ENCODE results near the gene FOXN3.
A peak's percentile ranks its signal among the peaks of the same experiment; 100 is the strongest.

FOXN3 gene

GRCh38 chr14:89359477-89360222 is 57.4 kb downstream of the FOXN3 start:
- no peak for FAIRE-seq

GRCh38 chr14:89357655-89358297 is 59.3 kb downstream of the FOXN3 start:
- no peak for FAIRE-seq

DNA sequence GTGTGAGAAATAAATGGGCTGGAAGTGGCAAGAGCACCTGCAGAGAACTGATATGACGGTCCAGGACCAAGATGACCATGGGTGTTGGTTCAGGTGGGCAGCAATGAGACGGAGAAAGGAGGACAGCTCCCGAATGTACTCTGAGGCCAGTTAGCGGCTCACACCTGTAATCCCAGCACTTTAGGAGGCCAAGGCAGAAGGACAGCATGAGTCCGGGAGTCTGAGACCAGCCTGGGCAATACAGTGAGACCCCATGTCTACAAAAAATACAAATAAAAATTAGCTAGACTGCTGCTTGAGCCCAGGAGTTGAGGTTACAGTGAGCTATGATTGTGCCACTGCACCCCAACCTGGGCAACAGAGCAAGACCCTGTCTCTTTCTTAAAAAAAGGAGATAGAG is 60.1 kb downstream of the FOXN3 start:
- FAIRE-seq = no peak

GRCh38 chr14:89356496-89356895 is 60.5 kb downstream of the FOXN3 start:
- no peak for FAIRE-seq

- FAIRE-seq = no peak
These were observed 63.3 kb downstream of the FOXN3 start for GRCh38 chr14:89353766-89354113.

- FAIRE-seq = no peak
These were observed 63.9 kb downstream of the FOXN3 start for GRCh38 chr14:89352976-89353765.

DNA sequence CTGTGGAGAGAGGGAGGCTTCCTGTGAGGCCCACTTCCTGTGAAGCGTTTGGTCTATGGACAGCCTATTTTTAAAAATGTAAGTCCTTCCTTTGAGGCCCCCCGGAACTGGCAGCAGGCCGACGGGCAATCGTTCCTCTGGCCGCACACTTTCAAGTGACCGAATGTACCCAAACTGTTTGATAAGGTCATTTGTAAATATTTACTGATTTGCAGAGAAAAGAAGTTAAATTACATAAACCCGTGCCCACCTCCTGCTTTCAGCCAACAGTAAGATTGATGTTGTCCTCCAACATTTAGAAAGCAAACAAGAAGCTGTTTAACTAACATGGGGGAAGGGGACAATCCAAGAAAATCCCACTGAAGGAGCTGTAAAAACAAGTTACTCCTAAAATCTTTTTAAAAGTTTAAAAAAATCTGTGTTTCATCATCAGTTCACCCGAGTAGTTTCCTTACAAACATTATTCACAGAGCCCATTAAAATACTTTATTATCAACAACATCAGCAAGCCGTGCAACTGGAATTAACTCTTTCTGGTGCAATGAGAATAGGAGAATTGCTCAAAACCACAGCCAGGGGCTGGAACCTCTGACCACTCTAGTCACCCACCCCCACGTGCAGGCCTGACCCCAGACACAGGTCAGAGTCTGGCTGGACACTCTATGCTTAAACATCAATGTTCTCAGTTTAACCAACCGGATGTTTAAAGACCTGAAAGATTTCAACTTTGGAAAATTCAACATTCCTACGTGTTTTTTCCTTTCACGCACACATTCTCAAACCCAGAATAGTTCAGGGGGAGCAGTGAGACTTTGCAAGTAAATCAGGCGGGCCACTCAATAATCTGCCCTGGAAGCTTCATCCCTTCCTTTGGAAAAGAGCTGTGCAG is 65.3 kb downstream of the FOXN3 start:
- no peak for FAIRE-seq

DNA sequence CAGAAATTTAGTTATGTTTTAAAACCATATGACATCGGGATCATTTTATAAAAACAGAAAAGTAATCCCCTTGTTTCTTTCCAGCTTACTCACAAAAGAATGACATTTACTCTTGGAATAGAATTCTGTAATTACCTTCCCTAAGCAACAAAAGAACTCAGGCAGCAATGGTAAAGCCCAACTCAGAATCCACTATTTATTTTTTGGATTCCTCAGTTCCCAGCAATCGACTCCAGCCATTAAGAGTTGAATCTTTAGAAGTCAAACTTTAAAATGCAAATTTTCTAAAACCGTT is 65.9 kb downstream of the FOXN3 start:
- peak; percentile 72 for FAIRE-seq

- FAIRE-seq = no peak
These were observed 66.9 kb downstream of the FOXN3 start for GRCh38 chr14:89350152-89350551.

GRCh38 chr14:89349171-89350008 is 67.6 kb downstream of the FOXN3 start:
- peak; percentile 90 for FAIRE-seq

DNA sequence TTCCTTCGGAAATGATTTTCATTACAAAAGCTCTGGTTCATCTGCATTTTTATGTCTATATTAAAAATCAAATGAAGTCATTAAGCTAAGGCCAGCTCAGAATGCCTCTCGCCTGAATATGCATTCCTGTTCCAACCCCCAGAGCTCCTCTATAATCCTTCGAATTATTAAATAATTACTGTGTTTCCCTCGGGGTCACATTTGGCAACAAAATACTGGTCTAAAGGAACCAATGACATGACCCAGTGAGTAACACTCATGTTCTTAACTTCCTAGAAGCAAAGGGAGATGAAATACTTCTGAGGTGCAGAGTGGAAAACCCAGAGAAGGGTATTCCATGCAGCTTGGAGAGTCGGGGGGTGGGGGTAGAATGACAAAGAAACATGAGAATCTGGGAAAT is 68.3 kb downstream of the FOXN3 start:
- no peak for FAIRE-seq

- no peak for FAIRE-seq
These were observed 69.1 kb downstream of the FOXN3 start for GRCh38 chr14:89347885-89348284.

GRCh38 chr14:89344920-89345254 is 72.1 kb downstream of the FOXN3 start:
- no peak for FAIRE-seq

GRCh38 chr14:89343356-89343755 is 73.7 kb downstream of the FOXN3 start:
- no peak for FAIRE-seq

DNA sequence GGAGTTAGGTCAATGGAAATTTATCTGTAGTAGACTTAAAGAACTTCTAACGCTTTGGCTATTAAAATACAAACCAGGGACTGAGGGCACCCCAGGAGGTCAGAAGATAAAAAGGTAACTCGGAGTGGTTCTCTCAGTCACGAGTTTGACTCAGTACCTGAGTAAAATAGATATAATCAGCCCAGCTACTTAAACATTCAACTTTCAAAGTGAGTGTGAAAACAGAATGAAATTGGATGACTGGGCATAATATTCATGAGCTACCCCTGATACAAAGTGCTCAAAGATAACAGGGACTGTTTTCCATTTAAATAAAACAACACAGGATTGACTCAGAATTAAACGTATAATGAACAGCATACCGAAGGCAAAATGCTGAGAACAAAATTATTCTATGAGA is 75.0 kb downstream of the FOXN3 start:
- FAIRE-seq = no peak

DNA sequence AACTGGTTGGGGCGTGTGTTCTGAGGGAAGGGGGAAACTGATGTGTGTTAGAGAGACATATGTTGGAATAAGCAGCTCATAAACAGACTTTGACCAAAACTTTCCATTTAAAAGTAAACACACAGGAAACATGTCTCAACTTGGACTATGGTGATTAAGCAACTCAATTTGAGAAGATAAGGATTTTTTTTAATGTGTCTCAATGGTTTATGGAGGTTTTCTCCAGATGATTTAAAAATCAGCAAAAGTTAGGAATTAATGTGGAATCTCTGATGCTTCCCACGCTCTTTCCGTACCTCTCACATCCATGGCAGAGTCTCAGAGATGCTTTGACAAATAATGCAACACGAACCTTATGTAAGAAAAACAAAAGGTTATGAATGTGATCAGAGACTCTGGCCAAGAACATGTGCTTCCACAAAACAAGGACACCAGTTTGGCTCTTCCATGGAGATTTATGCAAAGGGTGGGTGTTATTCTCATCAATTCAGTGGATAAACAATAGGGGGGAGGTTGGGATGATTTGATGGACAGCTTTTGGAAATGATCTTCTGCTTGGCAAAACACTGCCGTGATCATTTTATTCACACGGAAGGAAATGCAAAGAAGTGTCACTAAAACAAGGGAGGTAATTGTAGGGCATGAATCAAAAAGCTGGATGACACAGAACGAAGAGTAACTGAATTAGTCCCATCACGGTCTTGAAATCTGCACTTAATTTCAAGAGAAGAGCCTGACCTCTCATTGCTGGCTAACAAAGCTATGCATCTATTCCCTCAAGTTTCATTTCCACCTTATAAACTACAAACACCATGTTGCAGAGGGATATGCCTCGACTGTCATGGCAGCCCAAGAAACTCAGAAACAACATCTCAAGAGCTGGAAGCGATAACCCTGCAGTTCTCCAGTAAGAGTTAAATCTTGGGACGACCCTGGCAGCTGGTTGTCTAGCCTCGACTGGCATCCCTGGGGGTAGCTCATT is 76.5 kb downstream of the FOXN3 start:
- no peak for FAIRE-seq

- no peak for FAIRE-seq
These were observed 77.5 kb downstream of the FOXN3 start for GRCh38 chr14:89339579-89339978.

DNA sequence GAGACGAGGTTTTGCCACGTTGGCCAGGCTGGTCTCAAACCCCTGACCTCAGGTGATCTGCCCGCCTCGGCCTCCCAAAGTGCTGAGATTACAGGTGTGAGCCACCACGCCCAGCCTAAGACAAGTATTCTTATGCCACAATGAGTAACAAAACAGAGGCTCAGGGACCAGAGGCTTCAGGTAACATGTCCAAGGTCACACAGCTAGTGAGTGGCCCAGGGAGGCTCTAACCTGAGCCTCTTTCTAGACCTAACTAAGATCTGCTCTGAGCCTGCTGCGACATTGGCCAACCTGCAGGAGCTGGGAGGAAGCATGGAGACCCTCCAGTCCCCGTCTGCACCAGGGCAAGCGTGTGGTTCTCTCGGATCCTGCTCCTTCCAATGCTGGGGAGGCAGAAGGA is 77.9 kb downstream of the FOXN3 start:
- no peak for FAIRE-seq

GRCh38 chr14:89336338-89336737 is 80.7 kb downstream of the FOXN3 start:
- FAIRE-seq = no peak

GRCh38 chr14:89332031-89332430 is 85.0 kb downstream of the FOXN3 start:
- FAIRE-seq = no peak

DNA sequence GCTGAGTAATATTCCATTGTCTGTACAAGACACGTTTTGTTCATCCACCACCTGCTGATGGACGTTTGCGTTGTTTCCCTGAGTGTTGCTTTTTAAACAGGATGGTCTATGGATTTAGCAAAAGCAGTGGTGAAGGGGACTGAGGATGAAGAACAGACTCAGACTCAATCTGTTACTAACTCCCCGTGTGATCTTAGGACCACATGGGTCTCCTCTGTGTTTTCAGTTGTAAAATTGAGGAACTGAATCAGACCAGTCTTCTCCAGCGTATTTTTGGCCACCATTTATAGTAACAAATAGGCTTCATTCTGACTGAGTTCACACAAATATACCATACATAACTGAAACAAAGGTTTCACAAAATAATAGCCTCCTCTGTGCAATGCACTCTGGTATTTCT is 85.6 kb downstream of the FOXN3 start:
- no peak for FAIRE-seq

All from islet of Langerhans (tissue), 1 donor.